NCI-H1694 treated with DMSO at 0.1 percent for 48 hours (cell line): ENCODE results near the gene AKR7A2.
"Not testable (repeated sequence)": the region's sequence is repeated elsewhere in the genome, so short reads cannot be mapped to it uniquely, and the experiment has no call there.

ENCODE experiments used
- DNase-seq: peaks from one replicate; lab custom pipeline; 2025; lab: John Stamatoyannopoulos, UW

Gene AKR7A2

GRCh38 chr1:19306941-19307340 lies 5.0 kb downstream of the AKR7A2 start:
- DNase-seq, result no peak

- no peak for DNase-seq
Observed at GRCh38 chr1:19305880-19306279, 6.1 kb downstream of the AKR7A2 start.

GRCh38 chr1:19304081-19304480 lies 7.9 kb downstream of the AKR7A2 start:
- DNase-seq, result not testable (repeated sequence)

GRCh38 chr1:19300211-19300610 lies 11.7 kb downstream of the AKR7A2 start:
- no peak for DNase-seq

- DNase-seq, result no peak
Observed at GRCh38 chr1:19294638-19295037, 17.3 kb downstream of the AKR7A2 start.

GRCh38 chr1:19289244-19289643 lies 22.7 kb downstream of the AKR7A2 start:
- DNase-seq, result no peak

GRCh38 chr1:19288324-19289241 lies 23.4 kb downstream of the AKR7A2 start, which contains the start of gene AKR7A3:
AKR7A3 (minus strand) TSS chr1:19288770; CDS start chr1:19288709, 61 bp downstream.
- not testable (repeated sequence) for DNase-seq

GRCh38 chr1:19287436-19288185 lies 24.3 kb downstream of the AKR7A2 start:
- no peak for DNase-seq

- not testable (repeated sequence) for DNase-seq
Observed at GRCh38 chr1:19285807-19286206, 26.1 kb downstream of the AKR7A2 start.

- not testable (repeated sequence) for DNase-seq
Observed at GRCh38 chr1:19285366-19285765, 26.6 kb downstream of the AKR7A2 start.

GRCh38 chr1:19284881-19285280 lies 27.1 kb downstream of the AKR7A2 start:
- no peak for DNase-seq

- DNase-seq, result no peak
Observed at GRCh38 chr1:19283891-19284290, 28.1 kb downstream of the AKR7A2 start.

GRCh38 chr1:19274636-19275035 lies 37.3 kb downstream of the AKR7A2 start:
- no peak for DNase-seq

- DNase-seq, result not testable (repeated sequence)
Observed at GRCh38 chr1:19273844-19274531, 38.0 kb downstream of the AKR7A2 start.

- DNase-seq, result no peak
Observed at GRCh38 chr1:19273106-19273843, 38.7 kb downstream of the AKR7A2 start.

GRCh38 chr1:19272064-19272463 lies 39.9 kb downstream of the AKR7A2 start:
- no peak for DNase-seq

GRCh38 chr1:19270343-19270730 lies 41.6 kb downstream of the AKR7A2 start:
- DNase-seq, result not testable (repeated sequence)

GRCh38 chr1:19269427-19270342 lies 42.3 kb downstream of the AKR7A2 start:
- DNase-seq, result not testable (repeated sequence)

- DNase-seq, result no peak
Observed at GRCh38 chr1:19268445-19268844, 43.5 kb downstream of the AKR7A2 start.

GRCh38 chr1:19262744-19263143 lies 49.2 kb downstream of the AKR7A2 start:
- no peak for DNase-seq
